Neural progenitor cell (in vitro differentiated cells): ENCODE measurements around the gene CHST6.

Experiments
- EZH2 ChIP-seq: fragments of 200-600 bp; sonication (generic); IDR thresholded peaks from 2 replicates; pipeline ENCODE4 v1.6.1; 2017; ENCODE audit warnings: antibody characterized with exemption, mild to moderate bottlenecking, moderate library complexity
- EZH2phosphoT487 ChIP-seq: fragments of 200-600 bp; sonication (generic); IDR thresholded peaks from 2 replicates; pipeline ENCODE4 v1.6.1; 2017; ENCODE audit warnings: antibody characterized with exemption
- TF ChIP-seq, protein P1 (sequence below): fragments of 200-600 bp; sonication (generic); IDR thresholded peaks from 2 replicates; pipeline ENCODE4 v1.5.1; 2017; ENCODE audit warnings: antibody characterized with exemption, mild to moderate bottlenecking

DNA sequence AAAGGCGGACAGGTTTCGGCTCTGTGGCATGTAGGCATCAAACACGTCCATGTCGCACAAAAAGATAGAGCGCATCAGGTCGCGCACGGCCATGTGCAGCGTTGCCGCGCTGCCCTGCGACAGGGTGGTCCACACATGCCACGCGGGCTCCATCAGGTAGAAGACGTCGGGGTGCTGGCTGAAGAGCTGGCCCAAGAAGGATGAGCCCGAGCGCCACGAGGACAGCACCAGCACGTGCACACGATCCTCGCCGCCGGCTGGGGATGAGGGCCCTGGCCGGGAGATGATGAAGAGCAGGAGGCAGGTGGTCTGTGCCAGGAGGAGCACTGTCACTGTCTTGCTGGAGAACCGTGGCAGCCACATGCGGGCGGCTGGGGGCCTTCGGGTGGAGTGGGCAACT is 34.7 kb upstream of the CHST6 start:
- TF ChIP-seq, protein P1, sequence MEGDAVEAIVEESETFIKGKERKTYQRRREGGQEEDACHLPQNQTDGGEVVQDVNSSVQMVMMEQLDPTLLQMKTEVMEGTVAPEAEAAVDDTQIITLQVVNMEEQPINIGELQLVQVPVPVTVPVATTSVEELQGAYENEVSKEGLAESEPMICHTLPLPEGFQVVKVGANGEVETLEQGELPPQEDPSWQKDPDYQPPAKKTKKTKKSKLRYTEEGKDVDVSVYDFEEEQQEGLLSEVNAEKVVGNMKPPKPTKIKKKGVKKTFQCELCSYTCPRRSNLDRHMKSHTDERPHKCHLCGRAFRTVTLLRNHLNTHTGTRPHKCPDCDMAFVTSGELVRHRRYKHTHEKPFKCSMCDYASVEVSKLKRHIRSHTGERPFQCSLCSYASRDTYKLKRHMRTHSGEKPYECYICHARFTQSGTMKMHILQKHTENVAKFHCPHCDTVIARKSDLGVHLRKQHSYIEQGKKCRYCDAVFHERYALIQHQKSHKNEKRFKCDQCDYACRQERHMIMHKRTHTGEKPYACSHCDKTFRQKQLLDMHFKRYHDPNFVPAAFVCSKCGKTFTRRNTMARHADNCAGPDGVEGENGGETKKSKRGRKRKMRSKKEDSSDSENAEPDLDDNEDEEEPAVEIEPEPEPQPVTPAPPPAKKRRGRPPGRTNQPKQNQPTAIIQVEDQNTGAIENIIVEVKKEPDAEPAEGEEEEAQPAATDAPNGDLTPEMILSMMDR: no peak
- no peak for TF ChIP-seq EZH2phosphoT487
- TF ChIP-seq EZH2: no peak
